HG02973 (cell line): Measurements from ENCODE around the gene THAP6.
"Not testable (repeated sequence)": the region's sequence is repeated elsewhere in the genome, so short reads cannot be mapped to it uniquely, and the experiment has no call there.

Experiments used
- ATAC-seq: cut with Tn5 transposase; IDR thresholded peaks from one replicate; pipeline ENCODE4 v1.9.1; 2021; ENCODE audit warnings: moderate library complexity; ENCODE audit not compliant: unreplicated experiment

Gene THAP6, protein sequence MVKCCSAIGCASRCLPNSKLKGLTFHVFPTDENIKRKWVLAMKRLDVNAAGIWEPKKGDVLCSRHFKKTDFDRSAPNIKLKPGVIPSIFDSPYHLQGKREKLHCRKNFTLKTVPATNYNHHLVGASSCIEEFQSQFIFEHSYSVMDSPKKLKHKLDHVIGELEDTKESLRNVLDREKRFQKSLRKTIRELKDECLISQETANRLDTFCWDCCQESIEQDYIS

DNA sequence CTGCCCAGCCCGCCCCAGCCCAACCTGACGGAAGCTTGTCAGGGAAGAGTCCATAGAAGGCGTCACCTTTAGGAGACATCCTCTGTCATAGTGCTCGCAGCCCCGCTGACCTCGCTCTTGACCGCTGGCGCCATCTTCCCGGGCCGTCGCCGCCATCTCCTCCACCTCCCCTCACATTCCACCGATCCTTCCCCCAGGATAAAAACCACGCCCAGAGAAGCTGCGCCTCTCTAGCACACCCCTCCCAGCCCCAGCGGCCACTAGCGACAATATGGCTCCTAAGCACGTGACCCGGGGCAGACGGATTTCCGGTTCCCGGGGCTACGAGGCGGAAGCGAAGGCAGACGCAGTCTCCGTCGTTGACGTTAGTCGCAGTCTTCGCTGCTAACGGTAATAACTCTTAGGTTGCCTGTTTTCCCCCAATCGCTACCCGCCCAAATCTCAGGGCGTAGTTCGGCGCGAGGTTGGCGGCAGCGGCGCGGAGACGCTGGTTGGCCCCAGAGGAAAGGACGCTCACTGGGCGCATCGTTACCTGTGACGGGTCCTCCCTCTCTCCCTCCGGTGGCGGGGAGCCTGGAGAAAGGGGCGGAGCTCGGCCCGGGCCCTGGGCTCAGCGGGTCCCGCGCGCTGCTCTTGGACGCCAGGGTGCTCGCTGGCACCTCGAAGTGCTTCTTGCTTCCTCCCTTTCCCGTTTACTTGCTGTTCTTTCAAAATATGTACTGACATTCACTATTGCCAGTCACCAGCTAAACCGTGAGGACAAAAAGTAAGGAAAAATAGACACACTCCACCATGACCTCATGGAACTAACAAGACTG is at the start of gene THAP6, which contains the start of gene RCHY1:
THAP6 (plus strand) TSS at position 343 of the 818 bp plus-strand sequence. CDS start 980 bp downstream, outside the sequence.
RCHY1 (minus strand) TSS at position 273 of the 818 bp plus-strand sequence; CDS start at position 156, 117 bp downstream.
- peak; percentile 90 for ATAC-seq

GRCh38 chr4:75469896-75470295 is 44.4 kb upstream of the THAP6 start:
- no peak for ATAC-seq

GRCh38 chr4:75470738-75471137 is 43.5 kb upstream of the THAP6 start:
- no peak for ATAC-seq

DNA sequence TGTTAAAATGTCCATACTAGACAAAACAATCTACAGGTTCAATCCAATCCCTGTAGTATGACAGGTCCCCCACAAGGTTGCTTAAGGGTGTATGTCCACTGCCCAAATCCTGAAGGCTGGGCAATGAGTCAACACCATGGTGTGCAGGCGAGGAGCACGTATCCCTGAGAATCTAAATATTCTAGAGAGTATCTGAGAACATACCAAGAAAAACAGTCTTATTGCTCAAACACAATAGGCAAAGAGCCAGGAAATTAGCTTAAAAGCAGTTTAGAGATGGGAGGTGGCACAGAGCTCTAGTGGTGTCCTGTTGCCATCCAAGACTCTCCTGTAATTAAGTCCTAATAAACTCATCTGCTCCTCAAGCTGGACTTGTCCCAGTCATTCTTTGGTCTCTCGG is 37.1 kb upstream of the THAP6 start:
- ATAC-seq = no peak

GRCh38 chr4:75484190-75484589 is 30.1 kb upstream of the THAP6 start:
- ATAC-seq = no peak

DNA sequence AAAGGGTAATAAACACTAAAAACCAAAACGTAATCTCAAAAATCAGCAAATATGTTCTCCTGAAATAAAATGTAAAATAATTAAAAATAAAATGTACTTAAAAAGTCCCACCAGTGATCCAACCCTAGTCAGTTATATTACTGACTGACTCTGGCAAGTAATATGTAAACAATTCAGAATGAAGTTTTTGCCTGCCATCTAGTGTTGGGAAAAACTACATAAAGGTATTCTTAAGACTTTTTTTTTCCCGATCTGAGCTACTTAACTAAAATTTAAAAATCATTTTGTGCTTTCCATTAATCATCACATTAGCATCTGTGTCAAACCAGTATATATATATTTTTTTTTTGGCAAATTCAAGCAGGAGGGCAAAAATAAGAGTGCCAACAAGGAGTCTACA is 24.1 kb upstream of the THAP6 start:
- ATAC-seq = no peak

GRCh38 chr4:75494563-75494962 is 19.7 kb upstream of the THAP6 start:
- ATAC-seq = peak; percentile 56

- ATAC-seq = no peak
Measured at GRCh38 chr4:75495476-75495875, 18.8 kb upstream of the THAP6 start.

DNA sequence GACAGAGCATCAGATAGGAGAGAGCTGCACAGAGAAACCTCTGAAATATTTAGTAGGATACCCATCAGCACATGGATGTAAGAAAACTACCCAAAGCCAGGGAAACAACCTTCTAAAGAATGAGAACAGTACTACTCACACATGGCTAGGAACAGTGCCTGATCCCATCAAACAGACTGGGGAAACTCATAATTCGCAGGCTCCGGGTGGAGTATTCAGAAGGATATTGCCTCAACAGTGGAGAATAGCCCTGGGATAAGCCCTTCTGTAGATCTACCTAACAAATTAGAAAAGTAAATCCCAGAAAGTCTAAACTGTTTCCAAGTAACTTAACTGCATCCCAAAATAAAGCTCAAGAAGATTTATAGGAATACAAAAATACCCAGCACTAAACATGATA is 17.9 kb upstream of the THAP6 start:
- no peak for ATAC-seq

DNA sequence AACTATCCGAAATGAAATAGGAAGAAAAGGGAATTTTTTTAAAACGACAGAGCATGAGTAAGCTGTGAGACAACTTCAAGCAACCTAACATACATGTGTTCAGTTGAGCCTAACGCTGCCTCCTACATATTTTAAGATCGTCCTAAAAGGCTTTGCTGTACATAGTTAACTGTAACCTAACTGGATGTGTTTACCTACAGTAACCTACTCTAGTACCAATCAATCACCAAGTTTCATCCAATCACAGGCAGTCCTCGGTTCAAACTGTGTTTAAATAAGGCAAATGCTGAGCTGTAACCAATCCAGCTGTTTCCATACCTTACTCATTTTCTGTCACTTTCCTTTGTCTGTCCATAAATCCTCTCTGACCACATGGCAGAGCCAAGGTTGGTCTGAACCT is 17.1 kb upstream of the THAP6 start:
- ATAC-seq = no peak

DNA sequence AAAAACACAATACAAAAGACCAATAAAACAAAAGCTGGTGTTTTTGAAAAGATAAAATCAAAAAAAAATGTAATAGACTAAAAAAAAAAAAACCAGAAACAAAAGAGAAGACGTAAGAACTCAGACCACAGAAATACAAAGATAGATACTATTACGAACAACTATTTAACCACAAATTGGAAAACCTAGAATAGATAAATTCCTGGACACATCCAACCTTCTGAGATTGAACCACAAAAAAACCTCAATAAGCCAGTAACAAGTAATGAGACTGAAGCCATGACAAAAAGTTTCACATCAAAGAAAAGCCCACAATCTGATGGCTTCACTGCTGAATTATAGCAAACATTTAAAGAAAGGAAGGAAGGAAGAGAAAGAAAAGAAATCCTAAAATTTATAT is 16.2 kb upstream of the THAP6 start:
- no peak for ATAC-seq

- no peak for ATAC-seq
Measured at GRCh38 chr4:75499900-75500299, 14.4 kb upstream of the THAP6 start.

DNA sequence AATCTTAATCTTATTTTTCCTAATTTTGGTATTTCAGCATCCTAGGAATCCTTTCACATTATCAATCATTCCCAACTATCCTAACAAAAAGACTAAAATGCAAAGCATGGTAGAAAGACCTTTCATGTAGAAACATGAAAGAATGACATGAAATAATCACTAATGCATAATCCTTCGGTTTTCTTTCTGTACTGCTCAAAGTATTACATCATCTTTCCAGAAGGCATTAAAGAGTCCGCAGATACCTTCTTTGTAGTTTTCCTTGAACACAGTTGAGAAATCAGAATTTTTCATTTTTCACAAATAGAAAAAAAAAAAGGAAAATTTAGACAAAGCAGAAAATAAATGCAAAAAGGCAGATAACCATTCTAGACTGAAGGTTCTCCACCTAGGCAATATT is 11.6 kb upstream of the THAP6 start:
- ATAC-seq = no peak

DNA sequence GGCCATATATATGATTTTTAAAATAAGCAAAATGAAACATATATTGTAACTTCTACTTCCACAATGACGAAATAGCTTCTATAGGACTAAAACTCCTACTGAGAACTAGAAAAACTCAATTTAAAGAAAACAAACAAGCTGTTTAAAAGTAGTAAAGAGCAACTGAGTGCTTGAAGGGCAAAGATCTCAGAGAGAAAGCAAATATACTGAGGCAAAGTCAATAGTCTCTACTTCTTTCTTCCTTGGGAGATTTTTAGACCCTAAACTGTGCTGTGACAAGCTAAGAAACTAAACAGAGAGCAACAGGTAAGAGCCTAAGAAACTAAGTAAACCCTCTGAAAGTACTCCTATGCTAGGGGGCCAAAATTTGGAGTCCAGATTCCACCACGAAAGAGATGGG is 8.6 kb upstream of the THAP6 start:
- ATAC-seq = no peak

DNA sequence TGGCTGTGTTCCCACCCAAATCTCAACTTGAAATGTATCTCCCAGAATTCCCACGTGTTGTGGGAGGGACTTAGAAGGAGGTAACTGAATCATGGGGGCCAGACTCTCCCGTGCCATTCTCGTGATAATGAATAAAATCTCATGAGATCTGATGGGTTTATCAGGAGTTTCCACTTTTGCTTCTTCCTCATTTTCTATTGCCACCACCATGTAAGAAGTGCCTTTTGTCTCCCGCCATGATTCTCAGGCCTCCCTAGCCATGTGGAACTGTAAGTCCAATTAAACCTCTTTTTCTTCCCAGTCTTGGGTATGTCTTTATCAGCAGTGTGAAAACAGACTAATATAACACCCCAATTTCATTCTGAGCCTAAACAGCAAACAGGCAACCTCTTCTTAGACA is 4.7 kb upstream of the THAP6 start:
- ATAC-seq = not testable (repeated sequence)

GRCh38 chr4:75511841-75512240 is 2.4 kb upstream of the THAP6 start:
- no peak for ATAC-seq

DNA sequence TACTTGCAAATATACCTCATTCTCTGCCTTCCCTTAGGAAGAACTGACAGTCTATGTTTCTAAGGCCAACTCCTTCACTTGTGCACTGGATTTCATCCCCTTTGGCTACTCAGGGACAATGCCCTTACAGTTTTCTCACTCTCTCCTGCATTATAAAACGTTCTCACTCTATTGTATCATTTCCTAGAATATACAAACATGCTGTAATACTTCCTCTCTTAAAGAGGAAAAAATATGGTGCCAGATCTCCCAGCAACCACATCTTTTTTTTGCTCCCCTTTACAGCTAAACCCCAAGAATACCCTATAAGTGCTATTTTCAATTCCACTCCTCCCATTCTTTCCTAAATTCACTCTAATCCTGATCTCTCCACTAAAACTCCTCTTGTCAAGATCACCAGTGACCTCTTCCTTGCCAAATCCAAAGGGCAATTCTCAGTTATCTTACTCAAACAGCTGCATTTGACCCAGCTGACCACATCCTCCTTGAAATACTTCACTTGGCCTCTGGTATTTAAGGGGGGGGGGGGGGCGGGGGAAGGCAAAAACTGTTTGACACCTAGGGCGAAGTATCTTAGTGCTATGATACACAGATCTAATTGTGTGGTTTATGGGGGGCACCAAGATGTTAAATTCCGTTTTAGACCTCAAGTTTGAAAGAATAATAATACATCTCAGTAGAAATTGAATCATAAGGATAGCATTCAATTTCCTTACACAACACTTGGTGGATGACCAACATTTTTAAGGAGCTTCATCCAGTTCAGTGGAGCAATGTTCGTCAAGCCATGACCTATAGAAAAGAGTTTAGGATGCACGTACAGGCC is 1.7 kb upstream of the THAP6 start:
- no peak for ATAC-seq

GRCh38 chr4:75513526-75514130 is 645 bp upstream of the THAP6 start:
- no peak for ATAC-seq

GRCh38 chr4:75514949-75515612 is 808 bp downstream of the THAP6 start:
- ATAC-seq = no peak

- no peak for ATAC-seq
Measured at GRCh38 chr4:75516144-75516543, 1.9 kb downstream of the THAP6 start.

DNA sequence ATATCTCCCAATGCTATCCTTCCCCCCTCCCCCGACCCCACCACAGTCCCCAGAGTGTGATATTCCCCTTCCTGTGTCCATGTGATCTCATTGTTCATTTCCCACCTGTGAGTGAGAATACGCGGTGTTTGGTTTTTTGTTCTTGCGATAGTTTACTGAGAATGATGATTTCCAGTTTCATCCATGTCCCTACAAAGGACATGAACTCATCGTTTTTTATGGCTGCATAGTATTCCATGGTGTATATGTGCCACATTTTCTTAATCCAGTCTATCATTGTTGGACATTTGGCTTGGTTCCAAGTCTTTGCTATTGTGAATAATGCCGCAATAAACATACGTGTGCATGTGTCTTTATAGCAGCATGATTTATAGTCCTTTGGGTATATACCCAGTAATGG is 5.2 kb downstream of the THAP6 start:
- not testable (repeated sequence) for ATAC-seq
